Stimulated activated memory B cell treated with anti-CD40 and anti-IgM and Interleukin-4, amounts not matched to agents 10 μg/mL and 1 μg/mL and 100 μg/mL, for 72 hours (primary cell): ENCODE results near the gene FAM20A.

Experiments
- ATAC-seq: fragments of 150-1000 bp; cut with Tn5 transposase; 2 replicates; pipeline ENCODE4 v1.10.0; 2021
- H3K27ac Mint-ChIP-seq: one replicate; pipeline ENCODE4 v1.8.0; 2022; ENCODE audit warnings: mild to moderate bottlenecking, mixed read lengths
- H3K27me3 Mint-ChIP-seq: one replicate; pipeline ENCODE4 v1.8.0; 2022; ENCODE audit warnings: mixed read lengths
- H3K36me3 Mint-ChIP-seq: one replicate; pipeline ENCODE4 v1.8.0; 2022; ENCODE audit warnings: mixed read lengths
- H3K4me1 Mint-ChIP-seq: one replicate; pipeline ENCODE4 v1.8.0; 2022; ENCODE audit warnings: mixed read lengths
- H3K4me3 Mint-ChIP-seq: one replicate; pipeline ENCODE4 v1.8.0; 2022; ENCODE audit warnings: mild to moderate bottlenecking, moderate library complexity, mixed read lengths
- H3K9me3 Mint-ChIP-seq: one replicate; pipeline ENCODE4 v1.8.0; 2022; ENCODE audit warnings: mixed read lengths

The FAM20A gene

GRCh38 chr17:68569346-68569745 is 31.8 kb downstream of the FAM20A start:
- no peaks in the 10 kb centered on the region for H3K36me3 Mint-ChIP-seq
- H3K27ac Mint-ChIP-seq, result no peak overlapping the region
- H3K9me3 Mint-ChIP-seq, result no peaks in the 10 kb centered on the region
- H3K4me1 Mint-ChIP-seq, result no peaks in the 10 kb centered on the region
- no peak for ATAC-seq
- peaks cover 12% of the 10 kb centered on the region for H3K27me3 Mint-ChIP-seq
- H3K4me3 Mint-ChIP-seq, result no peak overlapping the region

GRCh38 chr17:68568581-68568980 is 32.6 kb downstream of the FAM20A start:
- Mint-ChIP-seq H3K9me3 (no peaks in the 10 kb centered on the region), H3K4me3 (no peak overlapping the region), H3K36me3 (no peaks in the 10 kb centered on the region), H3K4me1 (no peaks in the 10 kb centered on the region), H3K27me3 (peaks cover 12% of the 10 kb centered on the region), H3K27ac (no peak overlapping the region)
- ATAC-seq, result no peak

GRCh38 chr17:68567581-68567980 is 33.6 kb downstream of the FAM20A start:
- H3K4me1 Mint-ChIP-seq, result no peaks in the 10 kb centered on the region
- H3K4me3 Mint-ChIP-seq, result no peak overlapping the region
- peaks cover 12% of the 10 kb centered on the region for H3K27me3 Mint-ChIP-seq
- no peaks in the 10 kb centered on the region for H3K36me3 Mint-ChIP-seq
- no peaks in the 10 kb centered on the region for H3K9me3 Mint-ChIP-seq
- ATAC-seq, result no peak
- no peak overlapping the region for H3K27ac Mint-ChIP-seq

- Mint-ChIP-seq H3K9me3 (no peaks in the 10 kb centered on the region), H3K27me3 (peaks cover 12% of the 10 kb centered on the region), H3K4me1 (no peaks in the 10 kb centered on the region), H3K36me3 (no peaks in the 10 kb centered on the region), H3K4me3 (no peak overlapping the region), H3K27ac (no peak overlapping the region)
- no peak for ATAC-seq
Observed at GRCh38 chr17:68567035-68567434, 34.1 kb downstream of the FAM20A start.

GRCh38 chr17:68566442-68566738 is 34.8 kb downstream of the FAM20A start:
- Mint-ChIP-seq H3K27me3 (peaks cover 12% of the 10 kb centered on the region), H3K36me3 (no peaks in the 10 kb centered on the region), H3K9me3 (no peaks in the 10 kb centered on the region), H3K27ac (no peak overlapping the region), H3K4me1 (no peaks in the 10 kb centered on the region), H3K4me3 (no peak overlapping the region)
- ATAC-seq, result no peak

- Mint-ChIP-seq H3K4me3 (no peak overlapping the region), H3K9me3 (no peaks in the 10 kb centered on the region), H3K27me3 (peaks cover 12% of the 10 kb centered on the region), H3K4me1 (no peaks in the 10 kb centered on the region), H3K27ac (no peak overlapping the region), H3K36me3 (no peaks in the 10 kb centered on the region)
- ATAC-seq, result no peak
Observed at GRCh38 chr17:68565661-68566441, 35.3 kb downstream of the FAM20A start.

GRCh38 chr17:68564415-68565111 is 36.6 kb downstream of the FAM20A start:
- Mint-ChIP-seq H3K36me3 (no peaks in the 10 kb centered on the region), H3K9me3 (no peaks in the 10 kb centered on the region), H3K4me1 (no peaks in the 10 kb centered on the region), H3K27me3 (peaks cover 12% of the 10 kb centered on the region), H3K27ac (no peak overlapping the region), H3K4me3 (no peak overlapping the region)
- ATAC-seq, result no peak

GRCh38 chr17:68562736-68563135 is 38.4 kb downstream of the FAM20A start:
- no peaks in the 10 kb centered on the region for H3K9me3 Mint-ChIP-seq
- no peak for ATAC-seq
- H3K27ac Mint-ChIP-seq, result no peak overlapping the region
- H3K4me1 Mint-ChIP-seq, result no peaks in the 10 kb centered on the region
- peaks cover 4% of the 10 kb centered on the region for H3K36me3 Mint-ChIP-seq
- no peak overlapping the region for H3K4me3 Mint-ChIP-seq
- peaks cover 12% of the 10 kb centered on the region for H3K27me3 Mint-ChIP-seq

- H3K27ac Mint-ChIP-seq, result no peak overlapping the region
Observed at GRCh38 chr17:68560966-68561720, 40.0 kb downstream of the FAM20A start.

GRCh38 chr17:68559316-68559715 is 41.9 kb downstream of the FAM20A start:
- Mint-ChIP-seq H3K4me3 (no peak overlapping the region), H3K27me3 (no peaks in the 10 kb centered on the region), H3K27ac (no peak overlapping the region), H3K4me1 (no peaks in the 10 kb centered on the region), H3K36me3 (peaks cover 4% of the 10 kb centered on the region), H3K9me3 (no peaks in the 10 kb centered on the region)
- ATAC-seq, result no peak

More at GRCh38 chr17:68560966-68561720, 40.0 kb downstream of the FAM20A start:
- peaks cover 9% of the 10 kb centered on the region for H3K27me3 Mint-ChIP-seq
- ATAC-seq, result no peak
- H3K36me3 Mint-ChIP-seq, result peaks cover 4% of the 10 kb centered on the region
- no peak overlapping the region for H3K4me3 Mint-ChIP-seq
- H3K4me1 Mint-ChIP-seq, result no peaks in the 10 kb centered on the region
- H3K9me3 Mint-ChIP-seq, result no peaks in the 10 kb centered on the region

GRCh38 chr17:68556551-68556950 is 44.6 kb downstream of the FAM20A start:
- ATAC-seq, result no peak
- H3K4me3 Mint-ChIP-seq, result no peak overlapping the region
- H3K27me3 Mint-ChIP-seq, result no peaks in the 10 kb centered on the region
- H3K4me1 Mint-ChIP-seq, result no peaks in the 10 kb centered on the region
- H3K36me3 Mint-ChIP-seq, result peaks cover 4% of the 10 kb centered on the region
- H3K27ac Mint-ChIP-seq, result no peak overlapping the region
- no peaks in the 10 kb centered on the region for H3K9me3 Mint-ChIP-seq

GRCh38 chr17:68544111-68544915 is 56.9 kb downstream of the FAM20A start:
- ATAC-seq, result no peak
- no peaks in the 10 kb centered on the region for H3K27me3 Mint-ChIP-seq
- H3K27ac Mint-ChIP-seq, result no peak overlapping the region
- no peak overlapping the region for H3K4me3 Mint-ChIP-seq
- no peaks in the 10 kb centered on the region for H3K9me3 Mint-ChIP-seq
- peaks cover 23% of the 10 kb centered on the region for H3K36me3 Mint-ChIP-seq
- H3K4me1 Mint-ChIP-seq, result no peaks in the 10 kb centered on the region

- Mint-ChIP-seq H3K36me3 (peaks cover 23% of the 10 kb centered on the region), H3K9me3 (no peaks in the 10 kb centered on the region), H3K27me3 (no peaks in the 10 kb centered on the region), H3K27ac (no peak overlapping the region), H3K4me3 (no peak overlapping the region), H3K4me1 (no peaks in the 10 kb centered on the region)
- no peak for ATAC-seq
Observed at GRCh38 chr17:68542698-68543463, 58.3 kb downstream of the FAM20A start.

- Mint-ChIP-seq H3K36me3 (peaks cover 26% of the 10 kb centered on the region), H3K4me3 (no peak overlapping the region), H3K4me1 (no peaks in the 10 kb centered on the region), H3K9me3 (no peaks in the 10 kb centered on the region), H3K27ac (no peak overlapping the region), H3K27me3 (no peaks in the 10 kb centered on the region)
- no peak for ATAC-seq
Observed at GRCh38 chr17:68541816-68542215, 59.4 kb downstream of the FAM20A start.
